BE2C (cell line): ENCODE results near the gene POLE4.

ENCODE experiments used
- DNase-seq: peaks from one replicate; pipeline ENCODE4 v3.0.0-alpha.2; 2020
- H3K27me3 ChIP-seq: fragments of 250-450 bp; sonication (Bioruptor Pico); 2 replicates; pipeline ENCODE4 v1.5.1; 2020; ENCODE audit warnings: mild to moderate bottlenecking
- H3K36me3 ChIP-seq: fragments of 250-450 bp; sonication (Bioruptor Pico); 2 replicates; pipeline ENCODE4 v1.5.1; 2020; ENCODE audit warnings: mild to moderate bottlenecking
- H3K4me1 ChIP-seq: fragments of 250-450 bp; sonication (Bioruptor Pico); 2 replicates; pipeline ENCODE4 v1.5.1; 2020
- H3K4me3 ChIP-seq: 2 replicates; pipeline ENCODE4 v1.5.1; 2011; ENCODE audit warnings: low read depth, low read length
- H3K9me3 ChIP-seq: fragments of 250-450 bp; sonication (Bioruptor Pico); 2 replicates; pipeline ENCODE4 v1.5.1; 2020
- TF ChIP-seq, protein P1 (sequence below): IDR thresholded peaks from 2 replicates; pipeline ENCODE4 v1.5.1; 2012; ENCODE audit warnings: mild to moderate bottlenecking, low read depth, low read length

The POLE4 gene

DNA sequence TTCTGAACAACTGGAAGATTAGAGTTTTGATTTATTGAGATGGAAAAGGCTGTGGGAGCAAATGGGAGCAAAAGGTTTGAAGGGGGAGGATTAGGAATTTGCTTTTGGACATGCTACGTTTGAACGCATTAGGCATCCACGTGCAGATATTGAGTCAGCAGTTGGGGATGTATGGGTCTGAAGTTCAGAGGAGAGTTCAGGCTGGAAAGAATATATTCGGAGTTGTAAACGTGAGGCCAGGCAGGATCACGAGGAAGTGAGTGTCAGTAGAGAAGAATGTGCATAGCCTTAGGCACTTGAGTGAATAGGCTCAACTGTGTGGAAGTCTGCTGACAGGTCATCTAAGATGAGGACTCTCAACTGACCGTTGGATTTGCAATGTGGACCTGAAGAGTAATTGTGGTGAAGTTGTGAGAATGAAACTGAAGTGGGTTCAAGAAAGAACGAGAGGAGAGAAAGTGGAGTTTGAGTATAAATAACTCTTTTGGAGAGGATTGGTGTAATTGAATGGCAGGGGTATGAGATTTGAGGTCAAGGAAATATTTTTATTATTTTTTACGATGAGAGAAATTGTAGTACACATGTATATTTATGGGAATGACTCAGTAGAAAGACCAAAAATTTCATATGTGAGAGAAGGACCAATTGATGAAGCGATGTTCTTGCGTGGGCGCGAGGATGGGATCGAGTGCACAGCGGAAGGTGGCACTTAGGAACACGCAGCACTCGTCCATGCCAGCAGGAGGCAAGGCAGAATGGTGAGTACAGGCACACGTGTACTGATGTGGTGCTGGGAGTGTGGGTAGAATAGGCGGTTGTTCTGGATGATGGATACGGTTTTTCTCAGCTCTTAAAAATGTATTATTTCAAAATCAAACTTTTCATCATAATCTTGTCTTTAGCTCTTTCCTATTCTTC lies 40.5 kb upstream of the POLE4 start:
- TF ChIP-seq, protein P1, sequence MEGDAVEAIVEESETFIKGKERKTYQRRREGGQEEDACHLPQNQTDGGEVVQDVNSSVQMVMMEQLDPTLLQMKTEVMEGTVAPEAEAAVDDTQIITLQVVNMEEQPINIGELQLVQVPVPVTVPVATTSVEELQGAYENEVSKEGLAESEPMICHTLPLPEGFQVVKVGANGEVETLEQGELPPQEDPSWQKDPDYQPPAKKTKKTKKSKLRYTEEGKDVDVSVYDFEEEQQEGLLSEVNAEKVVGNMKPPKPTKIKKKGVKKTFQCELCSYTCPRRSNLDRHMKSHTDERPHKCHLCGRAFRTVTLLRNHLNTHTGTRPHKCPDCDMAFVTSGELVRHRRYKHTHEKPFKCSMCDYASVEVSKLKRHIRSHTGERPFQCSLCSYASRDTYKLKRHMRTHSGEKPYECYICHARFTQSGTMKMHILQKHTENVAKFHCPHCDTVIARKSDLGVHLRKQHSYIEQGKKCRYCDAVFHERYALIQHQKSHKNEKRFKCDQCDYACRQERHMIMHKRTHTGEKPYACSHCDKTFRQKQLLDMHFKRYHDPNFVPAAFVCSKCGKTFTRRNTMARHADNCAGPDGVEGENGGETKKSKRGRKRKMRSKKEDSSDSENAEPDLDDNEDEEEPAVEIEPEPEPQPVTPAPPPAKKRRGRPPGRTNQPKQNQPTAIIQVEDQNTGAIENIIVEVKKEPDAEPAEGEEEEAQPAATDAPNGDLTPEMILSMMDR: no peak
- no peaks in the 10 kb centered on the region for H3K27me3 ChIP-seq
- no peaks in the 10 kb centered on the region for H3K36me3 ChIP-seq
- H3K9me3 ChIP-seq: no peaks in the 10 kb centered on the region
- no peak for DNase-seq
- H3K4me3 ChIP-seq: no peak overlapping the region
- no peaks in the 10 kb centered on the region for H3K4me1 ChIP-seq

DNA sequence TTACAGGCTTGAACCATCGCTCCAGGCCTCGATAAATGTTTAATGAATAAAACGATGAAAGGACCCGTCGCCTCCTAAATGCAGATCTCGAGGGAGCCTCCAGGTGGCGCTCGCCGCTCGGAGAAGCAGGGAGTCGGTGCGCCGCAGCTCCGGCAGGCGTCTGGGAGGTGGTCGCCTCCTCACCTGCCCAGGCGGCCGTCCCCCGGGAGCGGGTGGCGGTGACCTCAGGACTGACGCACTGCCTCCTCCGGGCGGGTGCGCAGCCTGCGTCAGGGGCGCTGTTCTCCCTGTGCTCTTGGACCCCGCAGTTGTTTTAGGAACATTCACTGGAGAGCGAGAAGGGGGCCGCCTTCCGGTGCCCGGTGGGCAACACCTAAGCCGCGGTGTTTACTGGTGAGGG lies 38.6 kb upstream of the POLE4 start:
- Histone ChIP-seq H3K4me3 (peak overlapping the region; percentile 14; the same call in 1 of the 2 replicates), H3K27me3 (no peaks in the 10 kb centered on the region), H3K9me3 (no peaks in the 10 kb centered on the region), H3K4me1 (no peaks in the 10 kb centered on the region), H3K36me3 (no peaks in the 10 kb centered on the region)
- TF ChIP-seq, protein P1: peak; percentile 51
- DNase-seq: peak; percentile 69

DNA sequence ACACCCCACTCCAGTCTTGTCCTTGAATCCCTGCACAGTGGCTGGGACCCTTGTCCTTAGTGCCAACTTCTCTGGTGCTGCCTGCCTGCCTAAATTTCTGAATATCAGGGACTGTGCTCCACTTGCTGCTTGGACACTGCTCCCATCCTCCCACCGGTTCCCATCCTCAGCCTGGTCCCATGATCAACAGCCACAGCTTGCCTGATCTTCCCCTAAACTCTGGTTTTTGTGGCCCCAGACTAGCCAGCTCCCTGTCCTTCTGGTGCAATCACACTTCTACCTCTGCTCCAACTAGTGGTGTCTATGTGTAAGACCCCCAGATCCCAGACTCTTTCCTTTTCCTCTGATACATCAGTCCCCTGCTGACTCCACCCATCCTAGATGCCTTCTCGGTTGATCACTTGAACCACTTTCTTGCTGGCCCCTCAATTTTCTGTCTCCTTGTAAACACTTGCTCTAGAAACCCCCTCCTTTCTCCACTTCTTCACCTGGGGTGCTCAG lies 37.2 kb upstream of the POLE4 start:
- no peaks in the 10 kb centered on the region for H3K36me3 ChIP-seq
- no peak overlapping the region for H3K4me3 ChIP-seq
- H3K9me3 ChIP-seq: no peaks in the 10 kb centered on the region
- H3K4me1 ChIP-seq: no peaks in the 10 kb centered on the region
- TF ChIP-seq, protein P1: no peak
- no peaks in the 10 kb centered on the region for H3K27me3 ChIP-seq
- no peak for DNase-seq

DNA sequence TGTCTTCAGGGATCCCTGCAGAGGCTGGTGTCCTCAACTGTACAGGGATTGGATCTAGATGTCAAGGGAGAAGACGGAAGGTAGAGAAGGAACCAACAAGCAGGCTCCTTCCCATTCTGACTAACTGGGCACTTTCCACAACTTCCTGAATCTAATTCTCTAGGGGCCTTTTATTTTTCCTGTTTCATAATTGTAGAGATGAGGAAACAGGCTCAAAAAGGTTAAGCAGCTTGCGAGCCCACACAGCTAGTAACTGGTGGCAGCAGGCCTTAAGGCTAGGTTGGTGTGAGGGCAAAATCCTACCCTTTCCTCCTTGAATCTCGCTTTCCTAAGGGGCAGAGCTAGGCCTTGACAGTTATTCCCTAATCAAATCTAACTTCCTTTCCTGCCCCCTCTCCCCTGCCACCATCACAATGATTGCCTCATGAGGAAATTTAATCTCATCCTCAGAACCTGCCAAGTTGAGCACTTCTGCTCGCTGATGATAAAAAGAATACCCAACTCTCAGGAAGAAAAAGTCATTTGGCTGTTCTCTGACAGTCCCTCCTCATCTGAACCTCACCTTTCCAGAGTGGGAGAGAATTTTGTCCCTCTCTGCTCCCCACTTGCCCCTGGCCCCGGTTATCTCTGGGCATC lies 35.7 kb upstream of the POLE4 start:
- H3K9me3 ChIP-seq: no peaks in the 10 kb centered on the region
- H3K4me3 ChIP-seq: no peak overlapping the region
- H3K4me1 ChIP-seq: no peaks in the 10 kb centered on the region
- no peaks in the 10 kb centered on the region for H3K27me3 ChIP-seq
- TF ChIP-seq, protein P1: no peak
- no peak for DNase-seq
- H3K36me3 ChIP-seq: no peaks in the 10 kb centered on the region

DNA sequence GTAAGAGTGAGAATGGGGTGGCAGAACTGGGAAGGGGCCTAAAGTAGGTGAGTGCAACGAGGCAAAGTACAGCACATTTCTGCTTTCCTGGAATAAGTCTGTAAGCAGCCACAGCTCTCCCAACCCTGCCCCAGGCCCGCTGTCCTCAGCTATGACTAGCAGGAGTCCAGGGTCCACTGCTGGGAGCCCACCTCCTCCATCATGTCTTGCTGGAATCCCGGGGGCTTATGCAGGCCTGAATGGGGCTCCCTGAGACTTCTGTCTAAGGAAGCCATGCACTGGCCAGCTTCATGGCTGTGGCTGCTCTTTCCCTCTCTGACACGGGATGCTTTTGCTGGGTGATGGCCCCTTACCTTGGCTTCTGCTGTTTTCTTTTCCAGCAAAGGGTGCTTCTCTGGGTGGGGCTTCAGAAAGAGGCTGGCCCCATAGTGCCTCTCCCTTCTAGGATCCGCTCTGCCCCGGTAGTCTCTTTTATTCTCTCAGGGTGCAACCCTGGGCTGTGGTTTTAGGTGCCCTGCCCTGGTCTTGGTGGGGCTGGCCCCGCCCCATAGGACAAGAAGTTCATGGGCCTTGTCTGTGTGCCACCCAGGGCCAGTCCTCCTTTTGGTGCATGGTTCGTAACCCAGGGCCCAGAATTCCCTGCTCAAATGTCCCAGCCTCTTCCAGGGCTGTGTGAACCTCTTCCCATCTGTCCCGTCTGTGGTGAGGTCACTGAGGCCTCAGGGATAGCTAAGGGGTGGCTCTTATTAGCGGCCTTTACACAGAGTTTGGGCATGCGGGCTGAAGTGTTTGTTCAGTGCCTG lies 33.8 kb upstream of the POLE4 start:
- H3K4me1 ChIP-seq: no peaks in the 10 kb centered on the region
- DNase-seq: no peak
- H3K27me3 ChIP-seq: no peaks in the 10 kb centered on the region
- no peak overlapping the region for H3K4me3 ChIP-seq
- H3K9me3 ChIP-seq: no peaks in the 10 kb centered on the region
- no peaks in the 10 kb centered on the region for H3K36me3 ChIP-seq
- TF ChIP-seq, protein P1: no peak
